SH-SY5Y (cell line): ENCODE results near the gene RPS6KB2.

Experiments used
- GATA2 ChIP-seq: IDR thresholded peaks from 2 replicates; pipeline ENCODE4 v1.6.1; 2011; ENCODE audit warnings: mild to moderate bottlenecking, low read depth, low read length
- GATA3 ChIP-seq: IDR thresholded peaks from 2 replicates; pipeline ENCODE4 v1.6.1; 2011; ENCODE audit warnings: low read depth, mild to moderate bottlenecking, low read length, moderate library complexity

DNA sequence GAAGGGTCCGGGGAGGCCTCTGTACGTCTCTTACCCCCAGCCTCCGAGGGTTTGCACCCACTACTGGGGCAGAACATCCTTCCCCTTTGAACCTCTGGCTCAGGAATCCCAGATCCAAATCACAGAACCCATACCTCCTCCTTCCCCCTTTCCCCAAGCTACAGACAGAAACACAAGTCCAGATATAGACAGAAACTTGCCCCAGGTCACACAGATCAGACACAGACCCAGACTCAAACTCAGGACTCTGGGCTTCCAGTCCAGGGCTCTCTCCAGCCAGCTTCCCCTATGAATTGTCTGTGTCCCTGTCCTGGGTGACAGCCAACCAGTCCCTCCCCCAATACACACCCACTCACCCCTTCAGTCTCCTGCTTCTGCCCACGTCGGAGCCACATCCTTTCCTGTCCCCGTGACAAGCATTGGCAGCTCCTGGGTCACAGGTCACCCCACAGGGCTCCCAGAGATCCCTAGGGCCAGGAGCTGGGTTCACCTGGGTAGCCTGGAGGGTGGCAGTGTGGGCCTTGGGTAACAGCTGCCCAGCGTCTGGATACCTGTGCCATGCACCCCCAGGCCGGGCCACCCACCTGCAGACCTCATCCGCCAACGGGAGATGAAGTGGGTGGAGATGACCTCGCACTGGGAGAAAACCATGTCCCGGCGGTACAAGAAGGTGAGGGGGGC, 23.6 kb upstream of the RPS6KB2 start:
- TF ChIP-seq GATA2 (no peak), GATA3 (no peak)
